HEK293 (cell line): ENCODE data around the gene SCYL1.

Source experiments
- CTCF ChIA-PET: fragments of 350-600 bp; formaldehyde crosslinking; extraction: SDS; loops from one replicate; lab custom pipeline; 2021; ENCODE audit warnings: antibody characterized with exemption; lab: Yijun Ruan, JAX
- POLR2A ChIA-PET: fragments of 300-600 bp; formaldehyde crosslinking; extraction: SDS; loops from one replicate; lab custom pipeline; 2020; ENCODE audit warnings: antibody characterized with exemption, inconsistent platforms; lab: Yijun Ruan, JAX
- H3K27ac ChIP-seq: fragments of 200-500 bp; sonication (Bioruptor generic); 2 replicates; pipeline ENCODE4 v1.5.1; 2014; ENCODE audit warnings: low read depth, low read length, control low read depth, inconsistent platforms; ENCODE audit errors: extremely low read depth
- H3K36me3 ChIP-seq, 2 experiments: fragments of 200-500 bp in 1 of 2; sonication (Bioruptor generic) in 1 of 2; 1 replicate in 1 of 2; 2 replicates in 1 of 2; pipeline ENCODE4 v1.5.1; 2014 to 2017; ENCODE audit warnings: inconsistent platforms in 2 of 2, low read length in 2 of 2; ENCODE audit not compliant: control insufficient read depth in 2 of 2, insufficient read depth in 1 of 2
- H3K4me1 ChIP-seq: fragments of 200-500 bp; sonication (Bioruptor generic); 2 replicates; pipeline ENCODE4 v1.5.1; 2014; ENCODE audit warnings: mild to moderate bottlenecking, low read length, inconsistent platforms; ENCODE audit not compliant: control insufficient read depth, insufficient read depth
- H3K4me3 ChIP-seq: 2 replicates; pipeline ENCODE4 v1.5.1; 2011; ENCODE audit warnings: low read depth, mild to moderate bottlenecking, control low read depth, low read length, moderate library complexity
- H3K9me3 ChIP-seq: fragments of 200-500 bp; sonication (Bioruptor generic); 2 replicates; pipeline ENCODE4 v1.5.1; 2014; ENCODE audit warnings: low read depth, low read length, inconsistent platforms; ENCODE audit not compliant: control insufficient read depth, insufficient read depth
- BCL11B ChIP-seq: fragments of 450-650 bp; formaldehyde crosslinking; IDR thresholded peaks from 2 replicates; pipeline ENCODE4 v1.5.1; 2016; ENCODE audit warnings: low read depth, missing biosample characterization, missing genetic modification characterization
- EGR2 ChIP-seq: fragments of 450-650 bp; formaldehyde crosslinking; IDR thresholded peaks from 2 replicates; pipeline ENCODE4 v1.5.1; 2016; ENCODE audit warnings: low read depth, missing biosample characterization, missing genetic modification characterization
- IKZF3 ChIP-seq: fragments of 450-650 bp; IDR thresholded peaks from 2 replicates; pipeline ENCODE4 v1.5.0; 2018; ENCODE audit warnings: missing biosample characterization, mild to moderate bottlenecking, missing genetic modification characterization, moderate library complexity
- KLF16 ChIP-seq: fragments of 450-650 bp; formaldehyde crosslinking; IDR thresholded peaks from 2 replicates; pipeline ENCODE4 v1.5.1; 2017; ENCODE audit warnings: missing biosample characterization, missing genetic modification characterization
- KLF7 ChIP-seq: fragments of 450-650 bp; formaldehyde crosslinking; IDR thresholded peaks from 2 replicates; pipeline ENCODE4 v1.5.1; 2016; ENCODE audit warnings: missing biosample characterization, missing genetic modification characterization, borderline replicate concordance
- MYNN ChIP-seq: fragments of 450-650 bp; formaldehyde crosslinking; IDR thresholded peaks from 2 replicates; pipeline ENCODE4 v1.5.1; 2016; ENCODE audit warnings: missing biosample characterization, missing genetic modification characterization, borderline replicate concordance
- TCF7L2 ChIP-seq: IDR thresholded peaks from 2 replicates; pipeline ENCODE4 v1.6.1; 2011; ENCODE audit warnings: low read depth, mild to moderate bottlenecking, inconsistent platforms, low read length, moderate library complexity, borderline replicate concordance
- YY2 ChIP-seq: fragments of 450-650 bp; formaldehyde crosslinking; IDR thresholded peaks from 2 replicates; pipeline ENCODE4 v1.5.1; 2016; ENCODE audit warnings: missing biosample characterization, missing genetic modification characterization
- ZBTB48 ChIP-seq: fragments of 450-650 bp; formaldehyde crosslinking; IDR thresholded peaks from 2 replicates; pipeline ENCODE4 v1.5.1; 2016; ENCODE audit warnings: missing biosample characterization, missing genetic modification characterization
- ZEB2 ChIP-seq: fragments of 450-650 bp; formaldehyde crosslinking; IDR thresholded peaks from 2 replicates; pipeline ENCODE4 v1.5.1; 2016; ENCODE audit warnings: missing biosample characterization, missing genetic modification characterization
- ZFP69B ChIP-seq: fragments of 450-650 bp; formaldehyde crosslinking; IDR thresholded peaks from 2 replicates; pipeline ENCODE4 v1.5.1; 2016; ENCODE audit warnings: missing biosample characterization, missing genetic modification characterization
- ZNF133 ChIP-seq: fragments of 450-650 bp; formaldehyde crosslinking; IDR thresholded peaks from 2 replicates; pipeline ENCODE4 v1.5.1; 2016; ENCODE audit warnings: missing biosample characterization, missing genetic modification characterization
- ZNF23 ChIP-seq: fragments of 450-650 bp; formaldehyde crosslinking; IDR thresholded peaks from 2 replicates; pipeline ENCODE4 v1.5.1; 2016; ENCODE audit warnings: missing biosample characterization, missing genetic modification characterization, borderline replicate concordance
- ZNF341 ChIP-seq: fragments of 450-650 bp; formaldehyde crosslinking; IDR thresholded peaks from 2 replicates; pipeline ENCODE4; 2016; ENCODE audit warnings: low read depth, missing biosample characterization, missing genetic modification characterization
- ZNF394 ChIP-seq: fragments of 450-650 bp; formaldehyde crosslinking; IDR thresholded peaks from 2 replicates; pipeline ENCODE4 v1.5.1; 2016; ENCODE audit warnings: missing biosample characterization, missing genetic modification characterization, mild to moderate bottlenecking, moderate library complexity, borderline replicate concordance
- ZNF423 ChIP-seq: fragments of 450-650 bp; formaldehyde crosslinking; IDR thresholded peaks from 2 replicates; pipeline ENCODE4 v1.5.1; 2016; ENCODE audit warnings: missing biosample characterization, missing genetic modification characterization
- ZNF426 ChIP-seq: fragments of 450-650 bp; formaldehyde crosslinking; IDR thresholded peaks from 2 replicates; pipeline ENCODE4 v1.5.1; 2017; ENCODE audit warnings: missing biosample characterization, missing genetic modification characterization, mild to moderate bottlenecking, inconsistent platforms, moderate library complexity
- ZNF433 ChIP-seq: fragments of 450-650 bp; formaldehyde crosslinking; IDR thresholded peaks from 2 replicates; pipeline ENCODE4 v1.5.1; 2016; ENCODE audit warnings: missing biosample characterization, missing genetic modification characterization, low read depth
- ZNF501 ChIP-seq: fragments of 450-650 bp; formaldehyde crosslinking; IDR thresholded peaks from 2 replicates; pipeline ENCODE4 v1.5.1; 2016; ENCODE audit warnings: missing biosample characterization, missing genetic modification characterization
- ZNF555 ChIP-seq: fragments of 450-650 bp; formaldehyde crosslinking; conservative IDR thresholded peaks from 2 replicates; pipeline ENCODE4 v1.5.1; 2017; ENCODE audit warnings: missing biosample characterization, mild to moderate bottlenecking, missing genetic modification characterization, inconsistent platforms
- ZNF585B ChIP-seq: fragments of 450-650 bp; formaldehyde crosslinking; IDR thresholded peaks from 2 replicates; pipeline ENCODE4 v1.5.1; 2016; ENCODE audit warnings: missing biosample characterization, missing genetic modification characterization
- ZNF596 ChIP-seq: fragments of 450-650 bp; IDR thresholded peaks from 2 replicates; pipeline ENCODE4 v1.5.0; 2018; ENCODE audit warnings: missing biosample characterization, mild to moderate bottlenecking, missing genetic modification characterization, moderate library complexity
- ZNF660 ChIP-seq: fragments of 450-650 bp; IDR thresholded peaks from 2 replicates; pipeline ENCODE4 v1.5.1; 2018; ENCODE audit warnings: missing biosample characterization, mild to moderate bottlenecking, missing genetic modification characterization
- ZNF776 ChIP-seq: fragments of 450-650 bp; formaldehyde crosslinking; IDR thresholded peaks from 2 replicates; pipeline ENCODE4 v1.5.0; 2017; ENCODE audit warnings: missing biosample characterization, missing genetic modification characterization, borderline replicate concordance
- ZSCAN23 ChIP-seq: fragments of 450-650 bp; formaldehyde crosslinking; IDR thresholded peaks from 2 replicates; pipeline ENCODE4 v1.5.1; 2016; ENCODE audit warnings: missing biosample characterization, missing genetic modification characterization
- TF ChIP-seq, protein P1 (sequence below): fragments of 450-650 bp; formaldehyde crosslinking; conservative IDR thresholded peaks from 2 replicates; pipeline ENCODE4 v1.5.1; 2016; ENCODE audit warnings: low read depth, missing biosample characterization, missing genetic modification characterization
- TF ChIP-seq, protein P2 (sequence below): fragments of 450-650 bp; formaldehyde crosslinking; IDR thresholded peaks from 2 replicates; pipeline ENCODE4 v1.5.1; 2016; ENCODE audit warnings: missing biosample characterization, missing genetic modification characterization
- TF ChIP-seq, protein P3 (sequence below): fragments of 450-650 bp; formaldehyde crosslinking; IDR thresholded peaks from 2 replicates; pipeline ENCODE4 v1.5.1; 2016; ENCODE audit warnings: missing biosample characterization, missing genetic modification characterization, borderline replicate concordance
- TF ChIP-seq, protein P4 (sequence below): fragments of 450-650 bp; formaldehyde crosslinking; IDR thresholded peaks from 2 replicates; pipeline ENCODE4 v1.5.1; 2016; ENCODE audit warnings: missing biosample characterization, missing genetic modification characterization

The SCYL1 gene

DNA sequence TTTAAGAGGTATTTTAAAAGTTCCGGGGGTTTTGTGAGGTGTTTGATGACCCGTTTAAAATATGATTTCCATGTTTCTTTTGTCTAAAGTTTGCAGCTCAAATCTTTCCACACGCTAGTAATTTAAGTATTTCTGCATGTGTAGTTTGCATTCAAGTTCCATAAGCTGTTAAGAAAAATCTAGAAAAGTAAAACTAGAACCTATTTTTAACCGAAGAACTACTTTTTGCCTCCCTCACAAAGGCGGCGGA is 26.2 kb upstream of the SCYL1 start (continued):
- TF ChIP-seq, protein P1, sequence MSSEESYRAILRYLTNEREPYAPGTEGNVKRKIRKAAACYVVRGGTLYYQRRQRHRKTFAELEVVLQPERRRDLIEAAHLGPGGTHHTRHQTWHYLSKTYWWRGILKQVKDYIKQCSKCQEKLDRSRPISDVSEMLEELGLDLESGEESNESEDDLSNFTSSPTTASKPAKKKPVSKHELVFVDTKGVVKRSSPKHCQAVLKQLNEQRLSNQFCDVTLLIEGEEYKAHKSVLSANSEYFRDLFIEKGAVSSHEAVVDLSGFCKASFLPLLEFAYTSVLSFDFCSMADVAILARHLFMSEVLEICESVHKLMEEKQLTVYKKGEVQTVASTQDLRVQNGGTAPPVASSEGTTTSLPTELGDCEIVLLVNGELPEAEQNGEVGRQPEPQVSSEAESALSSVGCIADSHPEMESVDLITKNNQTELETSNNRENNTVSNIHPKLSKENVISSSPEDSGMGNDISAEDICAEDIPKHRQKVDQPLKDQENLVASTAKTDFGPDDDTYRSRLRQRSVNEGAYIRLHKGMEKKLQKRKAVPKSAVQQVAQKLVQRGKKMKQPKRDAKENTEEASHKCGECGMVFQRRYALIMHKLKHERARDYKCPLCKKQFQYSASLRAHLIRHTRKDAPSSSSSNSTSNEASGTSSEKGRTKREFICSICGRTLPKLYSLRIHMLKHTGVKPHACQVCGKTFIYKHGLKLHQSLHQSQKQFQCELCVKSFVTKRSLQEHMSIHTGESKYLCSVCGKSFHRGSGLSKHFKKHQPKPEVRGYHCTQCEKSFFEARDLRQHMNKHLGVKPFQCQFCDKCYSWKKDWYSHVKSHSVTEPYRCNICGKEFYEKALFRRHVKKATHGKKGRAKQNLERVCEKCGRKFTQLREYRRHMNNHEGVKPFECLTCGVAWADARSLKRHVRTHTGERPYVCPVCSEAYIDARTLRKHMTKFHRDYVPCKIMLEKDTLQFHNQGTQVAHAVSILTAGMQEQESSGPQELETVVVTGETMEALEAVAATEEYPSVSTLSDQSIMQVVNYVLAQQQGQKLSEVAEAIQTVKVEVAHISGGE = 0 out of 2 replicates have a peak, but pooled peaks have one; percentile 9
- TF ChIP-seq KLF16 (tag by site-specific recombination) (peak; percentile 60), ZNF585B (tag by site-specific recombination) (no peak), ZBTB48 (tag by site-specific recombination) (no peak), ZEB2 (peak; percentile 97), ZNF426 (tag by site-specific recombination) (no peak), ZNF23 (tag by site-specific recombination) (no peak), ZNF776 (tag by site-specific recombination) (no peak), ZNF596 (0 out of 2 replicates have a peak, but pooled peaks have one; percentile 20), ZSCAN23 (tag by site-specific recombination) (0 out of 2 replicates have a peak, but pooled peaks have one; percentile 51), ZNF341 (tag by site-specific recombination) (0 out of 2 replicates have a peak, but pooled peaks have one; percentile 18), ZNF423 (no peak), ZNF660 (tag by site-specific recombination) (no peak), ZFP69B (tag by site-specific recombination) (no peak), ZNF433 (tag by site-specific recombination) (no peak), MYNN (tag by site-specific recombination) (no peak)
- TF ChIP-seq, protein P2, sequence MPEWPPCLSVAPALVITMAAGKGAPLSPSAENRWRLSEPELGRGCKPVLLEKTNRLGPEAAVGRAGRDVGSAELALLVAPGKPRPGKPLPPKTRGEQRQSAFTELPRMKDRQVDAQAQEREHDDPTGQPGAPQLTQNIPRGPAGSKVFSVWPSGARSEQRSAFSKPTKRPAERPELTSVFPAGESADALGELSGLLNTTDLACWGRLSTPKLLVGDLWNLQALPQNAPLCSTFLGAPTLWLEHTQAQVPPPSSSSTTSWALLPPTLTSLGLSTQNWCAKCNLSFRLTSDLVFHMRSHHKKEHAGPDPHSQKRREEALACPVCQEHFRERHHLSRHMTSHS (tag by site-specific recombination) = no peak
- TF ChIP-seq, protein P3, sequence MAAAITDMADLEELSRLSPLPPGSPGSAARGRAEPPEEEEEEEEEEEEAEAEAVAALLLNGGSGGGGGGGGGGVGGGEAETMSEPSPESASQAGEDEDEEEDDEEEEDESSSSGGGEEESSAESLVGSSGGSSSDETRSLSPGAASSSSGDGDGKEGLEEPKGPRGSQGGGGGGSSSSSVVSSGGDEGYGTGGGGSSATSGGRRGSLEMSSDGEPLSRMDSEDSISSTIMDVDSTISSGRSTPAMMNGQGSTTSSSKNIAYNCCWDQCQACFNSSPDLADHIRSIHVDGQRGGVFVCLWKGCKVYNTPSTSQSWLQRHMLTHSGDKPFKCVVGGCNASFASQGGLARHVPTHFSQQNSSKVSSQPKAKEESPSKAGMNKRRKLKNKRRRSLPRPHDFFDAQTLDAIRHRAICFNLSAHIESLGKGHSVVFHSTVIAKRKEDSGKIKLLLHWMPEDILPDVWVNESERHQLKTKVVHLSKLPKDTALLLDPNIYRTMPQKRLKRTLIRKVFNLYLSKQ = no peak

DNA sequence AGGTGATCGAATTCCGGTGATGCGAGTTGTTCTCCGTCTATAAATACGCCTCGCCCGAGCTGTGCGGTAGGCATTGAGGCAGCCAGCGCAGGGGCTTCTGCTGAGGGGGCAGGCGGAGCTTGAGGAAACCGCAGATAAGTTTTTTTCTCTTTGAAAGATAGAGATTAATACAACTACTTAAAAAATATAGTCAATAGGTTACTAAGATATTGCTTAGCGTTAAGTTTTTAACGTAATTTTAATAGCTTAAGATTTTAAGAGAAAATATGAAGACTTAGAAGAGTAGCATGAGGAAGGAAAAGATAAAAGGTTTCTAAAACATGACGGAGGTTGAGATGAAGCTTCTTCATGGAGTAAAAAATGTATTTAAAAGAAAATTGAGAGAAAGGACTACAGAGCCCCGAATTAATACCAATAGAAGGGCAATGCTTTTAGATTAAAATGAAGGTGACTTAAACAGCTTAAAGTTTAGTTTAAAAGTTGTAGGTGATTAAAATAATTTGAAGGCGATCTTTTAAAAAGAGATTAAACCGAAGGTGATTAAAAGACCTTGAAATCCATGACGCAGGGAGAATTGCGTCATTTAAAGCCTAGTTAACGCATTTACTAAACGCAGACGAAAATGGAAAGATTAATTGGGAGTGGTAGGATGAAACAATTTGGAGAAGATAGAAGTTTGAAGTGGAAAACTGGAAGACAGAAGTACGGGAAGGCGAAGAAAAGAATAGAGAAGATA is 25.7 kb upstream of the SCYL1 start, which contains the start of gene MALAT1:
MALAT1 (plus strand) TSS at position 69 of the 736 bp plus-strand sequence.
- H3K27ac ChIP-seq = peak within 1 kb of the TSS; percentile 98
- peaks cover 6% of the 10 kb centered on the region for H3K4me1 ChIP-seq
- no peaks in the 10 kb centered on the region for H3K9me3 ChIP-seq
- CTCF ChIA-PET = interaction anchor here (0.5 to 5.0 kb wide), 16 partner anchors 10 to 171 kb away, joined by 3 to 35 read pairs (median 3); no protein-coding TSS in a partner anchor
- POLR2A ChIA-PET = interaction anchor here (0.5 to 28.2 kb wide), 40 partner anchors 9 to 716 kb away, joined by 3 to 1129 read pairs (median 6); partner anchors contain the start of genes DPF2, FAM89B, FRMD8 and NEAT1
- H3K4me3 ChIP-seq = peak within 1 kb of the TSS; percentile 98
- H3K36me3 ChIP-seq = peaks cover 0 to 43% of the 10 kb centered on the region in 2 experiments; a peak in 2 of 3 replicates
- TF ChIP-seq ZNF133 (tag by site-specific recombination) (no peak), ZNF394 (tag by site-specific recombination) (peak; percentile 61), EGR2 (tag by site-specific recombination) (peak; percentile 53; the same call in 1 of the 2 replicates), BCL11B (tag by site-specific recombination) (no peak), KLF7 (tag by site-specific recombination) (0 out of 2 replicates have a peak, but pooled peaks have one; percentile 91), IKZF3 (tag by site-specific recombination) (peak; percentile 57; the same call in 1 of the 2 replicates), ZNF501 (tag by site-specific recombination) (peak; percentile 71), ZNF555 (tag by site-specific recombination) (no peak), YY2 (tag by site-specific recombination) (no peak), TCF7L2 (peak; percentile 49; the same call in 1 of the 2 replicates)
- TF ChIP-seq, protein P4, sequence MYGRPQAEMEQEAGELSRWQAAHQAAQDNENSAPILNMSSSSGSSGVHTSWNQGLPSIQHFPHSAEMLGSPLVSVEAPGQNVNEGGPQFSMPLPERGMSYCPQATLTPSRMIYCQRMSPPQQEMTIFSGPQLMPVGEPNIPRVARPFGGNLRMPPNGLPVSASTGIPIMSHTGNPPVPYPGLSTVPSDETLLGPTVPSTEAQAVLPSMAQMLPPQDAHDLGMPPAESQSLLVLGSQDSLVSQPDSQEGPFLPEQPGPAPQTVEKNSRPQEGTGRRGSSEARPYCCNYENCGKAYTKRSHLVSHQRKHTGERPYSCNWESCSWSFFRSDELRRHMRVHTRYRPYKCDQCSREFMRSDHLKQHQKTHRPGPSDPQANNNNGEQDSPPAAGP = no peak; the same call in 1 of the 2 replicates
